GM21723 (cell line): ENCODE measurements around the gene BTBD6.

ENCODE experiments used
- ATAC-seq: cut with Tn5 transposase; IDR thresholded peaks from one replicate; pipeline ENCODE4 v1.9.1; 2021; ENCODE audit warnings: mild to moderate bottlenecking, moderate library complexity; ENCODE audit not compliant: unreplicated experiment

BTBD6 gene

DNA sequence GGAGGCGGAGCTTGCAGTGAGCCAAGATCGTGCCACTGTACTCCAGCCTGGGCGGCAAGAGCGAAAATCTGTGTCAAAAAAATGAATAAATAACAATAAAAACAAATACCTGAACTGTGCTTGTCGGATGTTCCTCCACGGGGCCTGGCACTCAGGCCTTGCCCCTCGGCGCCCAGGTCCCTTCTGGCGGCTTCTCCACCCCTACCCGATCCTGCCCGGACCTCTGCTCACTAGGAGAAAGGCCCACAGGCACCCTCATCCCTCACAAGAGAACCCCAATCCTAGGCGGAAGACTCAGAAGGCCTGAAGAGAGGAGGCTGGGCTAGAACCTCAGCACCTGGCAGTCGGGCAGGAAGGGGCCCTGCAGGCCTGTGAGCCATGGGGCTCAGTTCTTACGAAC lies 21.0 kb upstream of the BTBD6 start:
- ATAC-seq, result no peak

DNA sequence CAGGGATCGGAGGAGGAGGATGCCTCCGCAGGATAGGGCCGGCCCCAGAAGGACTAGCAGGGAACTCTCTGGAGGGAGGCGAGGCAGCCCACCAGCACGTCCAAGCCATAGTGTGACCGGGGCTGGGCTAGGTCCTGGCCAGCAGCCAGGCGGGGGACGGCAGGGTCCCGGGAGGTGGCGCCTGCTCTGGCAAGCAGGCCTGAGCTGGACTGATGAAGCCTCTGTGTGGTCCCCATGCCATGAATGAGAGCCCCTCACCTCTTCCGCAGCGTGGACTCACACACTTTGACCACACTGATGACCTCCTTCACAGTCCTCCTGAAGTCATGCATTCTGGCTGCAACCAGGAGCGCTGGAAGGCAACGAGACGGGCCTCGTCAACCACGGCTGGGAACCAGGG lies 19.8 kb upstream of the BTBD6 start:
- no peak for ATAC-seq

DNA sequence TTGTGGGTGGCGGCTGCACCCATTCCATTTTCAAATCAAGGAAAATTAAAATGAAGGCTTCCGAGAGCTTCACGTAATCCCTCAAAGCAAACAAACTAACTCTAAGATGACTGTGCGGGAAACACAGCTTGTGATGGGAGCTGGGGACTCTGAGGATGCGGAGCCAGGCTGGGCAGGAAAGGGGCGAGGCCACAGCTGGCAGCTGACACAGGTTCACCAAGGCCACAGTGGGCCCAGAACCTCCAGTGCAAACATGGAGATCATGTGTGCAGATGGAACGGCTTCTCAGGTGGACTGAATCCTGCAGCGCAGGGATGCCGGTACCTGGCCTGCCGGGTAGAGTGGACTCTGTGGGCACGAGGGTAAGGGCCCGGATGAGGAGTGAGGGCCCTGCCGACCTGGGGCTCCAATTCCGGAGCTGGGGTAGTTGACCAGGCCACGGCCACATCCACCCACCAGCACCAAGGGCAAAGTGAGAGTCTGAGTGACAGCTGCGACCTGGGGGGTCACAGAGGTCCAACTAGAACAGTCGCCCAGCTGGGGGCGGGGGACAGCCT lies 19.2 kb upstream of the BTBD6 start:
- no peak for ATAC-seq

GRCh38 chr14:105240811-105241576 lies 7.3 kb upstream of the BTBD6 start:
- no peak for ATAC-seq

- ATAC-seq, result no peak
These were observed 6.7 kb upstream of the BTBD6 start for GRCh38 chr14:105241641-105242040.

DNA sequence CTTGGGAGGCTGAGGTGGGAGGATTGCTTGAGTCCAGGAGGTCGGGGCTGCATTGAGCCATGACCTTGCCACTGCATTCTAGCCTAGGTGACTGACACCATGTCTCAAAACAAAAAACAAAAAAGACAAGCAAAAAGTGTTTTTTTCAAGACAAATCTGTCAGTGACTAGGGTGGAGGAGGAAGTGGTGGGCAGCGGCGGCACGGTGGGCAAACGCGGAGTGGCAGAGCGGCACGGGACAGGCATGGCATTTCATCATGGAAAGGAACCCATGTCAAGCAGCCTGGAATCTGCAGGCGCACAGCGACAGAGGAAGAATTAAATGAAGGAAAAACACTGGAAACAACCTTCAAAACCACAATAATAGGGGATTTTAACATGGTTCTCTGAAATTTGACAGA lies 4.0 kb upstream of the BTBD6 start:
- no peak for ATAC-seq

GRCh38 chr14:105247026-105247425 lies 1.3 kb upstream of the BTBD6 start:
- ATAC-seq, result no peak

DNA sequence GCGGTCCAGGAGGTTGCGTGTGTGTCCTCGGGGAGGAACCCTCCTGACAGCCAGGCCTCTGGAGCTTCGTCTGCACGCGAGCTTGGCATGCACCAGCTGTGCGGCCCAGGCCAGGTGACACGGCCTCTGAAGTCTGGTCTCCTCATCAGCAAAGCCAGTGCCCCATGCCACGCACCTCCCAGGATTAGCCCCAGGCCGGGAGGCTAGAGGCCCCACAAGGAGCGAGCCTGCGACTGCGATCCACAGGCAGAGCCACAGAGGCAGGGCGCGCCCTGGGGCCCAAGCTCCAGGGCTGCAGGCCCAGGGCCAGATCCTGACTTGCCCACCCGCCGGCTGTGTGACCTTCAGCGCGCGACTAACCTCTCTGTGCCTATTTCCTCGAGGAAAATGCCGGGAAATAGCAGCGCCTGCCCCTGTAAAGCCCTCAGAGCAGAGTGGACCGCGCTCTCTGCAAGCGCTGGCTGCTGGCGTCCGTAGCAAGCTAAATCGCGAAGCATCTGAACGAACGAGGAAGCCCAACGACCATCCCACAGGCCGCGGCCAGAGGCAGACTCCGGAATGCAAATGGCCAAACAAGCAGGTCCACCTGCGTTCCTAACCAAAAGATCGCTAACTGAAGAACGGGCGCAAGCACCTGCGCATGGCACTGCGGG lies 492 bp upstream of the BTBD6 start:
- no peak for ATAC-seq

- ATAC-seq, result no peak
These were observed 1.1 kb downstream of the BTBD6 start for GRCh38 chr14:105249182-105250007.

DNA sequence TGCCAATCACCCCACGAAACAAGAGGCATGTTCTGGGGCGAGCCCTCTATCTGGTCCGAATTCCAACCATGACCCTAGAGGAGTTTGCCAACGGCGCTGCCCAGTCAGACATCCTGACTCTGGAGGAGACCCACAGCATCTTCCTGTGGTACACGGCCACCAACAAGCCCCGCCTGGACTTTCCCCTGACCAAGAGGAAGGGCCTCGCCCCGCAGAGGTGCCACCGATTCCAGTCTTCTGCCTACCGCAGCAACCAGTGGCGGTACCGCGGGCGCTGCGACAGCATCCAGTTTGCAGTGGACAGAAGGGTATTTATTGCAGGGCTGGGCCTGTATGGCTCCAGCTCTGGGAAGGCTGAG lies 1.7 kb downstream of the BTBD6 start:
- no peak for ATAC-seq

DNA sequence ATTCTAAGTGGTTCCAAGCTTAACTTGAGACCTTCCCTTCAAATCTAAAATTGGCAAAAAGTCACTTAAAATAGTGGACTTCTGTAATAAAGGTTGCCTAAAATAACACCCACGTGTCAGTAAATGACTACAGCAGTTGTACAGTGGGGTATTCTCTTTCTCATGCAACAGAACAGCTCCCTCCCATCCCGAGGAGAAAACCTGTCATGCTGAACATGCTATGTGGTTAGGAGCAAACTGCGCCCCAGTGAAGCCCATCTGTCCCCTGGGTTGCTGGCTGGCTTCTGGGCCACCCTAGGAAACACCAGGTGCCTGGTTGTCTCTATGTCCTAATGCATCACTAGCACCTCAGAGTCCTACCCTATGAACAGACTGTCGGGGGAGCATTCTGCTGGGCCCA lies 2.7 kb downstream of the BTBD6 start:
- ATAC-seq, result no peak

DNA sequence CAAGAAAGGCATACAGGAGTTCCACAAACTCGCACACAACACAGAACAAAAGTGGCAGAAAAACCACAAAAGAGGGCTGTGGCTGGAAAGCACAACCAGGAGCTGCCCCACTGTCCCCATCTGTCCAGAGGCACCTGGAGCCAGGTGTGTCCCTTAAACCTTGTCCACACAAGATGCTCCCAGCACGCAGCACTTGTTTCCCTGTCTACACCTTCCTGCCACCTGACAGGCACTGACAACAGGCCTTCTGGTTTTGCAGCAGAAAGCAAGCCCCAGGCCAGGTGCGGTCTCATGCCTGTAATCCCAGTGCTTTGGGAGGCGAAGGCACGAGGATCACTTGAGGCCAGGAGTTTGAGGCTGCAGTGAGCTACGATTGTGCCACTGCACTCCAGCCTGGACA lies 3.6 kb downstream of the BTBD6 start:
- ATAC-seq, result no peak

- no peak for ATAC-seq
These were observed 4.4 kb downstream of the BTBD6 start for GRCh38 chr14:105252552-105253328.

DNA sequence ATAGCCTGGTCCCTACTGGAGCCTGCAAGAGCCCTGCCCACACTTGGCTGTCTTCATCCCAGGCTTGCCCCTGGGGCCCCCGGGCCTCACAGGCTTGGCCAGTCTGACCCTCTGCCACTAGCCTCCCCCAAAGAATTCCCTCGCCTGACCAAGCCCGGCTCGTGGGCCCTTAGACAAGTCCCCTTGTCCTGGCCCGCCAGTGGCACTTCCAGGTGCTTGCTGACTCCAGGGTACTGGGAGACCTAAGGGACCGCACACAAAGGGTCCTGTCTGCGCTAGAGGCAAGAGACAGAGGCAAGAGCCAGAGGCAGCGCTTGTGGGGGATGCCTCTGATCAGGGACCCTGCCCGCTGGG lies 5.0 kb downstream of the BTBD6 start:
- no peak for ATAC-seq

DNA sequence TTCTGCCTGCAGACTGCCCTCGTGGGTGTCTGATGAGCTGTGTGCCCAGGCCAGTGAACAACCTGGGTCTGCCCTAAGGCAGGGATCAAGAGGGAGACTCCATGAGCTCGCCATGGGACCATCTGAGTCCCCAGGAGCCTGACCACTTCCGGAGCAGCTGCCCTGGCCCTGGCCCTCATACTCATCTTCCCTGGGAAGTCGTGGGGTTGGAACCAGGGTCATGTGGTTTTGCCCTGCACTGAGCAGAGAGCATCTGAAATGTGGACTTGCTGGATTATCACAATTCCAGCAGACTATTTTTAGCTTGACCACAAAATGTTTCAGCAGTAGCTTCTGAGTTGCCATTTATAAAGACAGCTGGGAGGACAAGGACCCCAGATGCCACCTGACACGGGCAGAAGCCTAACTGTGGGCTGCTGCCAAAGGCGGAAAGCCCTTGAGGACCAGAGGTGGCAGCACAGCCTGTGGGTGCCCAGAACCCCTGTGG lies 6.7 kb downstream of the BTBD6 start:
- ATAC-seq, result no peak

GRCh38 chr14:105256292-105256960 lies 8.1 kb downstream of the BTBD6 start:
- no peak for ATAC-seq

DNA sequence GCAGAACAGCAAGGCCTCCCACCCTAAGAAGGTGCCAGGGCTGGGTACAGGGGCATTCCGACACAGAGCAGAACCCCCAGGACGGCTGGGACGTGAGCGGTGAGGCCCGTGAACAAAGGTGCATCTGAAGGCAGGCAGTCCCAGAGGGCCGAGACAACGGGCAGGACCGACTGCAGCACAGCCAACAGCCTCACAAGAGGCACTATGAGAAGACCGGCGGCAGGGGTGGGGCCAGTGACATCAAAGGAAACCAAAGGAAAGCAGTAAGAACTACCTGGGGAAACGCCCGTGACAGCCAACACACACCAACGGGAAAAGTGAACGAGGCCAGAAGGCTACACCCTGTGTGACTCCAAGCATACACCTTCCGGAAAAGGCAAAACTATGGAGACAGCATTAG lies 9.1 kb downstream of the BTBD6 start:
- ATAC-seq, result no peak

DNA sequence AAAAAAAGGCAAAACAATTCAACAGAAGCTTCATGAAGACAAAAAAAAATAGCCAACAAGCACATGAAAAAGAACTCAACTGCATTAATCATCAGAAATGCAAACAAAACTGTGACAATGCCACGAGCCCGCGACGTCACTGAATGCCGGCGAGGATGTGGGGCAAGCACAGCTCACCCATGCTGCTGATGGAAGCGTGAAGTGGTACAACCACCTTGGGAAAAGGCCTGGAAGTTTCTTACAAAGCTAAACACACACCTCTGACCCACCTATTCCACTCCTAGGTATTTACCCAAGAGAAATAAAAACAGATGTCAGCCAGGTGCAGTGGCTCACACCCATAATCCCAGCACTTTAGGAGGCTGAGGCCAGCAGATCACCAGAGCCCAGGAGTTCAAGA lies 10.5 kb downstream of the BTBD6 start:
- no peak for ATAC-seq

DNA sequence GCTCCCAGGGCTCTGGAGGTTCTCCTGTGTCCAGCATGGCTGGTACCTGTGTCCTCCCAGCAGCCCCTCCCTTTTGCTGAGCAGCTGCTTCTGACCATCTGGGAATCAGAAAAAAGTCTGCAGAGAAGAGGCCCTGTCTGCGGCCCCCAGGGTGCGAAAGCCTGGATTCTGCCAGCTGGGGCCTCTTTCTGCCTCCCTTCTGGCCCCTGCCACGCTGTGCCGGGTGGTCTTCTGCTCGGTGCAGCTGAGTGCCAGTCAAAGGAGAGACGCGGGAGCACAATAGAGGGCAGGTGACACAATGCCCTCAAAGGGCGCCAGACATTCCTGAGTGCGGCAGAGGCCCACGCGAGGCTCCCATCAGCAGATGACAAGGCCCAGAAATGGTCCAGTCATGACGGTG lies 12.6 kb downstream of the BTBD6 start:
- no peak for ATAC-seq

DNA sequence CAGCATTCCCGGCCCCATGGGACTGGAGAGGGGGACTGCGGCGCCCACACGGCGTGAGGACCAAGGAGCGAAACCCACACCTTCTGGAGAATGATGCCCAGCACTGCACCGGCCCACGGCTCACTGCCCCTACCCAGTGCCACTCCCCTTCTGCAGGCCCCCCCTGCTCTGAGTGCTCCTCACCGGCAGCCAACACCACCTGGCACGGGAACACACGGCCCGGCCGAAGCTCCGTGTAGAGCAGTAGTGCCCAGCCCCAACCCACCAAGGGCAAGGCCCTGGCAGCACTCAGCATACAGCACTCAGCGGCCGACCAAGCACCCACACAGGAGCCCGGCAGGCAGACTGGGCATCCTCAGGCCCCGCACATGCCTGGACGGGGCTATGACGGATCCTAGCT lies 13.4 kb downstream of the BTBD6 start:
- ATAC-seq, result no peak
